Neural progenitor cell (in vitro differentiated cells): ENCODE results near the gene DOK1. TPM values are rescaled to one million over a fixed set of nuclear protein-coding genes. Genes with fewer than 3 reads are reported as not detected.

ENCODE experiments used
- DNase-seq: peaks from one replicate; pipeline ENCODE4 v3.0.0-alpha.2; 2016; ENCODE audit warnings: low spot score
- H2AFZ ChIP-seq: fragments of 200-600 bp; sonication (generic); replicated peaks from 2 replicates; pipeline ENCODE4 v1.6.1; 2016; ENCODE audit warnings: antibody characterized with exemption
- H3F3A ChIP-seq: fragments of 200-600 bp; sonication (generic); 2 replicates; pipeline ENCODE4 v1.6.1; 2016; ENCODE audit warnings: antibody characterized with exemption, low read depth
- H3K27ac ChIP-seq: fragments of 200-600 bp; sonication (generic); 2 replicates; pipeline ENCODE4 v1.5.1; 2016; ENCODE audit warnings: mild to moderate bottlenecking
- H3K27me3 ChIP-seq: fragments of 200-600 bp; sonication (generic); 2 replicates; pipeline ENCODE4 v1.6.1; 2016; ENCODE audit warnings: mild to moderate bottlenecking, moderate library complexity
- H3K36me3 ChIP-seq: fragments of 200-600 bp; sonication (generic); 2 replicates; pipeline ENCODE4 v1.5.1; 2016
- H3K4me1 ChIP-seq: fragments of 200-600 bp; sonication (generic); 2 replicates; pipeline ENCODE4 v1.6.1; 2016; ENCODE audit warnings: mixed run types
- H3K4me2 ChIP-seq: fragments of 200-600 bp; sonication (generic); 2 replicates; pipeline ENCODE4 v1.6.1; 2016
- H3K4me3 ChIP-seq: fragments of 200-600 bp; sonication (generic); 2 replicates; pipeline ENCODE4 v1.5.1; 2016
- H3K79me2 ChIP-seq: fragments of 200-600 bp; sonication (generic); 2 replicates; pipeline ENCODE4 v1.6.1; 2016; ENCODE audit warnings: low read depth
- H3K9ac ChIP-seq: fragments of 200-600 bp; sonication (generic); 2 replicates; pipeline ENCODE4 v1.6.1; 2016
- H3K9me3 ChIP-seq: fragments of 200-600 bp; sonication (generic); 2 replicates; pipeline ENCODE4 v1.5.1; 2016; ENCODE audit warnings: low read depth
- H4K20me1 ChIP-seq: fragments of 200-600 bp; sonication (generic); 2 replicates; pipeline ENCODE4 v1.6.1; 2016; ENCODE audit warnings: low read depth
- H3K27ac Mint-ChIP-seq: 3 replicates; pipeline ENCODE4 v1.8.0; 2021; ENCODE audit warnings: mixed read lengths
- H3K27me3 Mint-ChIP-seq: 2 replicates; pipeline ENCODE4 v1.8.0; 2022; ENCODE audit warnings: low read depth, mild to moderate bottlenecking, inconsistent platforms, moderate library complexity, mixed read lengths; ENCODE audit not compliant: insufficient read depth
- H3K36me3 Mint-ChIP-seq: 3 replicates; pipeline ENCODE4 v1.8.0; 2021; ENCODE audit warnings: mixed read lengths
- H3K4me1 Mint-ChIP-seq: 3 replicates; pipeline ENCODE4 v1.8.0; 2021; ENCODE audit warnings: mixed read lengths
- H3K4me3 Mint-ChIP-seq: 3 replicates; pipeline ENCODE4 v1.8.0; 2021; ENCODE audit warnings: mild to moderate bottlenecking, moderate library complexity, mixed read lengths
- H3K9me3 Mint-ChIP-seq: 3 replicates; pipeline ENCODE4 v1.8.0; 2020; ENCODE audit warnings: mixed read lengths
- CTCF ChIP-seq: fragments of 200-600 bp; sonication (generic); IDR thresholded peaks from 2 replicates; pipeline ENCODE4 v1.5.1; 2017; ENCODE audit warnings: antibody characterized with exemption, mild to moderate bottlenecking
- EZH2 ChIP-seq: fragments of 200-600 bp; sonication (generic); IDR thresholded peaks from 2 replicates; pipeline ENCODE4 v1.6.1; 2017; ENCODE audit warnings: antibody characterized with exemption, mild to moderate bottlenecking, moderate library complexity
- EZH2phosphoT487 ChIP-seq: fragments of 200-600 bp; sonication (generic); IDR thresholded peaks from 2 replicates; pipeline ENCODE4 v1.6.1; 2017; ENCODE audit warnings: antibody characterized with exemption
- total RNA-seq: library from RNA; depleted of rRNA; stranded (reverse); fragments of >200 nt; gene quantifications from 2 replicates; pipeline ENCODE4 v1.2.3, GENCODE V29; 2015; ENCODE audit warnings: low replicate concordance

DOK1 gene
- total RNA-seq, 1 donor from 2014 or later = 3.4 TPM

GRCh38 chr2:74525717-74526648 is 28.5 kb upstream of the DOK1 start, which contains the start of gene DQX1:
TSS of gene DQX1 (minus strand) at chr2:74526231. CDS start at chr2:74525729, 502 bp downstream.
- H3K4me3 Mint-ChIP-seq = peak within 1 kb of the TSS; percentile 96
- Histone ChIP-seq H3K27me3 (peaks cover 19% of the 10 kb centered on the region), H3K27ac (no peak within 1 kb of the TSS)

DNA sequence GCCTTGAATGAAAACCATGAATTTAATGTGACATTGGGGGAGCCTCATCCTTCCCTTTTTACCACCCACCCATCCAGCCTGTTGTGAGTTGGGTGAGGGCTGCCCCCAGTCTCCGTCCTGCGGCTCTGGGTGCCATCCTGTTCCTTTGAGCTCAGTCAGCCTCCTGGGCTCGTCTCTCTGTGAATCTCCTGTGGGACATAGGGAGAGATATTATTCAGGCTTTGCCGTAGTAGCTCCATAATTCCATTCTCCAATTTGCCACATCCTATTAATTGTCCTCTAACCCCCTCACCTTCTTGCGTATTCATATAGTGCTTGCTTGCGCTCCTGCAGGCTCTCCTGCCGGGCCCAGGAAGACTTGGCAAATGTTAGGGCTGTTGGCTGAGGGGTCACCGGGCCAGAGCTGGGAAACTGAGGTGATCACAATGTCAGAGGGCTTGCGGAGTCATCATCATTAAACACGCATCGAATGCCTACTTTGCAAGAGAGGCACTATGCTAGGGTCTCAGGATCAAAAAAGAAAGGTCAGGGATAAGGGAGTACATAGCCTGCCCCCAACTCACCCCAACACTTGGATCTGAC is 27.8 kb upstream of the DOK1 start:
- H3K4me1 Mint-ChIP-seq = peaks cover 26% of the 10 kb centered on the region

More at GRCh38 chr2:74525717-74526648, 28.5 kb upstream of the DOK1 start, which contains the start of gene DQX1:
- no peak within 1 kb of the TSS for H3K9ac ChIP-seq
- H3K79me2 ChIP-seq = peaks cover 28% of the 10 kb centered on the region
- no peak within 1 kb of the TSS for H2AFZ ChIP-seq
- Mint-ChIP-seq H3K36me3 (peaks cover 16% of the 10 kb centered on the region), H3K27ac (no peak within 1 kb of the TSS), H3K4me1 (peaks cover 20% of the 10 kb centered on the region), H3K9me3 (no peaks in the 10 kb centered on the region), H3K27me3 (peaks cover 12% of the 10 kb centered on the region)
- no peaks in the 10 kb centered on the region for H3K9me3 ChIP-seq
- no peaks in the 10 kb centered on the region for H3K36me3 ChIP-seq
- peak; percentile 44 for DNase-seq
- H4K20me1 ChIP-seq = no peaks in the 10 kb centered on the region
- no peaks in the 10 kb centered on the region for H3F3A ChIP-seq
- H3K4me3 ChIP-seq = no peak within 1 kb of the TSS
- TF ChIP-seq EZH2 = no peak
- TF ChIP-seq CTCF = no peak
- TF ChIP-seq EZH2phosphoT487 = no peak
- peaks cover 12% of the 10 kb centered on the region for H3K4me1 ChIP-seq
- H3K4me2 ChIP-seq = no peak within 1 kb of the TSS

GRCh38 chr2:74527741-74528140 is 26.8 kb upstream of the DOK1 start:
- Histone ChIP-seq H3K4me1 (peaks cover 16% of the 10 kb centered on the region), H3K36me3 (no peaks in the 10 kb centered on the region), H3K4me3 (no peak overlapping the region), H3K4me2 (no peak overlapping the region), H3F3A (peaks cover 12% of the 10 kb centered on the region), H2AFZ (no peak overlapping the region), H3K27ac (no peak overlapping the region), H3K9me3 (no peaks in the 10 kb centered on the region), H3K79me2 (peaks cover 35% of the 10 kb centered on the region), H3K9ac (no peak overlapping the region), H3K27me3 (peaks cover 2% of the 10 kb centered on the region), H4K20me1 (no peaks in the 10 kb centered on the region)
- no peak overlapping the region for H3K27ac Mint-ChIP-seq
- H3K4me1 Mint-ChIP-seq = peaks cover 32% of the 10 kb centered on the region
- peaks cover 25% of the 10 kb centered on the region for H3K36me3 Mint-ChIP-seq
- peak overlapping the region; percentile 96 for H3K4me3 Mint-ChIP-seq
- no peaks in the 10 kb centered on the region for H3K9me3 Mint-ChIP-seq
- TF ChIP-seq CTCF (no peak), EZH2phosphoT487 (no peak), EZH2 (no peak)
- peaks cover 6% of the 10 kb centered on the region for H3K27me3 Mint-ChIP-seq
- no peak for DNase-seq

More for the DNA sequence above, 27.8 kb upstream of the DOK1 start:
- Histone ChIP-seq H3K36me3 (no peaks in the 10 kb centered on the region), H3K27me3 (peaks cover 12% of the 10 kb centered on the region), H3K9ac (no peak overlapping the region), H4K20me1 (no peaks in the 10 kb centered on the region), H3K79me2 (peaks cover 35% of the 10 kb centered on the region), H3F3A (peaks cover 5% of the 10 kb centered on the region), H3K27ac (no peak overlapping the region), H3K4me2 (no peak overlapping the region), H3K4me3 (no peak overlapping the region), H3K9me3 (no peaks in the 10 kb centered on the region), H3K4me1 (peaks cover 16% of the 10 kb centered on the region), H2AFZ (no peak overlapping the region)
- Mint-ChIP-seq H3K27me3 (peaks cover 8% of the 10 kb centered on the region), H3K9me3 (no peaks in the 10 kb centered on the region), H3K4me3 (peak overlapping the region; percentile 96), H3K27ac (no peak overlapping the region), H3K36me3 (peaks cover 16% of the 10 kb centered on the region)
- TF ChIP-seq EZH2 (no peak), CTCF (no peak), EZH2phosphoT487 (no peak)
- DNase-seq = no peak
